ENCODE measurements around the gene HTRA3.

Gene HTRA3

GRCh38 chr4:8285976-8286718, 16.6 kb downstream of the HTRA3 start:
- Mint-ChIP-seq H3K4me3 (no peak overlapping the region), H3K27ac (no peak overlapping the region), H3K9me3 (ENCODE audit: low read depth) (no peaks in the 10 kb centered on the region), H3K4me1 (ENCODE audit: low read depth) (no peaks in the 10 kb centered on the region), H3K27me3 (no peaks in the 10 kb centered on the region), H3K36me3 (no peaks in the 10 kb centered on the region)

GRCh38 chr4:8286719-8287342, 17.3 kb downstream of the HTRA3 start:
- Mint-ChIP-seq H3K27me3 (no peaks in the 10 kb centered on the region), H3K4me1 (ENCODE audit: low read depth) (no peaks in the 10 kb centered on the region), H3K27ac (no peak overlapping the region), H3K9me3 (ENCODE audit: low read depth) (no peaks in the 10 kb centered on the region), H3K4me3 (no peak overlapping the region), H3K36me3 (no peaks in the 10 kb centered on the region)

GRCh38 chr4:8287343-8288280, 18.1 kb downstream of the HTRA3 start:
- no peak overlapping the region for H3K4me3 Mint-ChIP-seq
- no peaks in the 10 kb centered on the region for H3K9me3 Mint-ChIP-seq (ENCODE audit: low read depth)
- H3K27ac Mint-ChIP-seq: no peak overlapping the region
- no peaks in the 10 kb centered on the region for H3K27me3 Mint-ChIP-seq
- no peaks in the 10 kb centered on the region for H3K36me3 Mint-ChIP-seq
- H3K4me1 Mint-ChIP-seq (ENCODE audit: low read depth): no peaks in the 10 kb centered on the region

GRCh38 chr4:8289151-8289750, 19.7 kb downstream of the HTRA3 start:
- H3K9me3 Mint-ChIP-seq (ENCODE audit: low read depth): no peaks in the 10 kb centered on the region
- no peak overlapping the region for H3K4me3 Mint-ChIP-seq
- no peaks in the 10 kb centered on the region for H3K36me3 Mint-ChIP-seq
- H3K27ac Mint-ChIP-seq: no peak overlapping the region
- no peaks in the 10 kb centered on the region for H3K27me3 Mint-ChIP-seq
- no peaks in the 10 kb centered on the region for H3K4me1 Mint-ChIP-seq (ENCODE audit: low read depth)

GRCh38 chr4:8289956-8290700, 20.6 kb downstream of the HTRA3 start:
- Mint-ChIP-seq H3K36me3 (no peaks in the 10 kb centered on the region), H3K4me3 (no peak overlapping the region), H3K27me3 (no peaks in the 10 kb centered on the region), H3K4me1 (ENCODE audit: low read depth) (no peaks in the 10 kb centered on the region), H3K27ac (no peak overlapping the region), H3K9me3 (ENCODE audit: low read depth) (no peaks in the 10 kb centered on the region)

GRCh38 chr4:8290701-8290970, 21.1 kb downstream of the HTRA3 start:
- Mint-ChIP-seq H3K36me3 (no peaks in the 10 kb centered on the region), H3K4me3 (no peak overlapping the region), H3K27ac (no peak overlapping the region), H3K27me3 (no peaks in the 10 kb centered on the region), H3K9me3 (ENCODE audit: low read depth) (no peaks in the 10 kb centered on the region), H3K4me1 (ENCODE audit: low read depth) (no peaks in the 10 kb centered on the region)

GRCh38 chr4:8291036-8291682, 21.6 kb downstream of the HTRA3 start:
- no peak overlapping the region for H3K4me3 Mint-ChIP-seq
- H3K36me3 Mint-ChIP-seq: no peaks in the 10 kb centered on the region
- H3K27me3 Mint-ChIP-seq: no peaks in the 10 kb centered on the region
- H3K27ac Mint-ChIP-seq: no peak overlapping the region
- no peaks in the 10 kb centered on the region for H3K4me1 Mint-ChIP-seq (ENCODE audit: low read depth)
- H3K9me3 Mint-ChIP-seq (ENCODE audit: low read depth): no peaks in the 10 kb centered on the region

- no peaks in the 10 kb centered on the region for H3K4me1 Mint-ChIP-seq (ENCODE audit: low read depth)
- H3K4me3 Mint-ChIP-seq: no peak overlapping the region
- no peaks in the 10 kb centered on the region for H3K9me3 Mint-ChIP-seq (ENCODE audit: low read depth)
- H3K36me3 Mint-ChIP-seq: no peaks in the 10 kb centered on the region
- no peaks in the 10 kb centered on the region for H3K27me3 Mint-ChIP-seq
- no peak overlapping the region for H3K27ac Mint-ChIP-seq
Measured at GRCh38 chr4:8291701-8292477, 22.3 kb downstream of the HTRA3 start.

- H3K4me1 Mint-ChIP-seq (ENCODE audit: low read depth): no peaks in the 10 kb centered on the region
- no peak overlapping the region for H3K27ac Mint-ChIP-seq
- H3K27me3 Mint-ChIP-seq: no peaks in the 10 kb centered on the region
- H3K36me3 Mint-ChIP-seq: no peaks in the 10 kb centered on the region
- H3K4me3 Mint-ChIP-seq: no peak overlapping the region
- H3K9me3 Mint-ChIP-seq (ENCODE audit: low read depth): no peaks in the 10 kb centered on the region
Measured at GRCh38 chr4:8292478-8293107, 23.0 kb downstream of the HTRA3 start.

- no peaks in the 10 kb centered on the region for H3K4me1 Mint-ChIP-seq (ENCODE audit: low read depth)
- no peaks in the 10 kb centered on the region for H3K9me3 Mint-ChIP-seq (ENCODE audit: low read depth)
- no peak overlapping the region for H3K4me3 Mint-ChIP-seq
- H3K36me3 Mint-ChIP-seq: no peaks in the 10 kb centered on the region
- peaks cover 1% of the 10 kb centered on the region for H3K27me3 Mint-ChIP-seq
- no peak overlapping the region for H3K27ac Mint-ChIP-seq
Measured at GRCh38 chr4:8293131-8293975, 23.8 kb downstream of the HTRA3 start.

GRCh38 chr4:8294036-8294435, 24.5 kb downstream of the HTRA3 start:
- H3K27ac Mint-ChIP-seq: no peak overlapping the region
- H3K27me3 Mint-ChIP-seq: peaks cover 1% of the 10 kb centered on the region
- no peak overlapping the region for H3K4me3 Mint-ChIP-seq
- no peaks in the 10 kb centered on the region for H3K4me1 Mint-ChIP-seq (ENCODE audit: low read depth)
- no peaks in the 10 kb centered on the region for H3K36me3 Mint-ChIP-seq
- H3K9me3 Mint-ChIP-seq (ENCODE audit: low read depth): no peaks in the 10 kb centered on the region

GRCh38 chr4:8294775-8295174, 25.2 kb downstream of the HTRA3 start:
- H3K27ac Mint-ChIP-seq: no peak overlapping the region
- no peaks in the 10 kb centered on the region for H3K36me3 Mint-ChIP-seq
- no peaks in the 10 kb centered on the region for H3K9me3 Mint-ChIP-seq (ENCODE audit: low read depth)

More at GRCh38 chr4:8294775-8295174, 25.2 kb downstream of the HTRA3 start:
- Mint-ChIP-seq H3K27me3 (peaks cover 1% of the 10 kb centered on the region), H3K4me3 (no peak overlapping the region), H3K4me1 (ENCODE audit: low read depth) (no peaks in the 10 kb centered on the region)
